Measurements from ENCODE around the gene OR12D1.

OR12D1 gene

GRCh38 chr6:29466241-29466640 lies 51.5 kb downstream of the OR12D1 start:
- no peak for DNase-seq
